RWPE2 (cell line): ENCODE measurements around the gene BMP7.
A peak's percentile ranks its signal among the peaks of the same experiment; 100 is the strongest.

ENCODE experiments used
- ATAC-seq: fragments of 200-7000 bp; cut with Tn5 transposase; 3 replicates; pipeline ENCODE4 v1.9.1; 2021; ENCODE audit warnings: low read depth
- DNase-seq: peaks from one replicate; pipeline ENCODE4 v3.0.0-alpha.2; 2020; ENCODE audit warnings: low spot score
- H3K27ac ChIP-seq: fragments of 450-650 bp; 2 replicates; pipeline ENCODE4 v1.5.1; 2017; ENCODE audit warnings: mild to moderate bottlenecking; ENCODE audit not compliant: poor library complexity, severe bottlenecking
- H3K27me3 ChIP-seq: fragments of 250-450 bp; sonication (Bioruptor Pico); 2 replicates; pipeline ENCODE4 v1.5.1; 2021; ENCODE audit warnings: mild to moderate bottlenecking, moderate library complexity; ENCODE audit not compliant: insufficient read depth, poor library complexity, severe bottlenecking
- H3K36me3 ChIP-seq: fragments of 250-450 bp; sonication (Bioruptor Pico); 2 replicates; pipeline ENCODE4 v1.5.1; 2020; ENCODE audit warnings: low read depth, mild to moderate bottlenecking, moderate library complexity
- H3K4me1 ChIP-seq: fragments of 250-450 bp; sonication (Bioruptor Pico); 2 replicates; pipeline ENCODE4 v1.5.1; 2021; ENCODE audit warnings: mild to moderate bottlenecking, moderate library complexity; ENCODE audit not compliant: insufficient read depth, poor library complexity, severe bottlenecking
- H3K4me3 ChIP-seq: fragments of 250-450 bp; sonication (Bioruptor Pico); 2 replicates; pipeline ENCODE4 v1.5.1; 2021; ENCODE audit warnings: mild to moderate bottlenecking, moderate library complexity; ENCODE audit not compliant: severe bottlenecking
- H3K9me3 ChIP-seq: fragments of 250-450 bp; sonication (Bioruptor Pico); 2 replicates; pipeline ENCODE4 v1.5.1; 2021; ENCODE audit warnings: mild to moderate bottlenecking, moderate library complexity; ENCODE audit not compliant: severe bottlenecking
- TF ChIP-seq, protein P1 (sequence below): fragments of 450-650 bp; IDR thresholded peaks from one replicate; pipeline ENCODE4 v1.5.1; 2017; ENCODE audit warnings: mild to moderate bottlenecking, moderate library complexity; ENCODE audit not compliant: poor library complexity, severe bottlenecking

Gene BMP7

DNA sequence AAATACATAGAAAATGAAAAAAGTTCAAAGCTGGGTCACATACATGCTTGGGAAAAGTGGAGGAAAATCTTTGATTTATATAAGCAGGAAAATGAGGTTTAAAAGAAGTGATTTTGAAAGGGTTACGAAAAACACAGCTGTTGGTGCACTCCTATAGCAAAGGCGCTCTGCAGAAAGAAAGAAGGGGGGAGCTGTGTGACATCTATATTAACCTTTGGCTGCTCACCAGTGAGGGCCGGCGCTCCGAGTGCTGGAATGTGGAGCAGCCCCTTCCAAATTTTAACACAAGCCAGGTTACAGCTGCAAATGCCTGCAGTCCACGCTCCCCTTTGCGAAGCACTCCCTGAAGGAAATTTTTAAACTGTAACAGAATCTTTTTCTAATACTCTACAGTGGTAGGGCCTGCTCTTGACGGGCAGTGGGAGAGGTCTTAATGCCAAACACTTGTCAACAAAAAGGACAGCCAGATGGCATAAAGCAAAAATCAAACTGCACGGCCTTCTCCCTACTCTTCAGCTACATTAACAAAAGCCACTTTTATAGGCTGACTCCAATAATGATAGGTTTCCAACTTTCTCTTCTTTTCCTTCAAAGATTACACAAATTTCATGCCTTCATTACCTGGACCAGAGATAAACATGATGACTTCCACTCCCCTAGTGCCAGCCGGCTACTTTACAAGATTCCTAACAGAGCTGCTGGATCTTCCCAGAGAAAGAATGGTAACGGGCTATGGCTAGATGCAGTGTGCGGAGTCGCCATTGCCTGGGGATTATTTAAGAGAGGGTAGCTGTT lies 4.8 kb downstream of the BMP7 start:
- no peak for ATAC-seq
- H3K36me3 ChIP-seq: no peaks in the 10 kb centered on the region
- no peak overlapping the region for H3K4me3 ChIP-seq
- H3K27me3 ChIP-seq: peaks cover 100% of the 10 kb centered on the region
- H3K9me3 ChIP-seq: no peaks in the 10 kb centered on the region
- DNase-seq: no peak
- TF ChIP-seq, protein P1, sequence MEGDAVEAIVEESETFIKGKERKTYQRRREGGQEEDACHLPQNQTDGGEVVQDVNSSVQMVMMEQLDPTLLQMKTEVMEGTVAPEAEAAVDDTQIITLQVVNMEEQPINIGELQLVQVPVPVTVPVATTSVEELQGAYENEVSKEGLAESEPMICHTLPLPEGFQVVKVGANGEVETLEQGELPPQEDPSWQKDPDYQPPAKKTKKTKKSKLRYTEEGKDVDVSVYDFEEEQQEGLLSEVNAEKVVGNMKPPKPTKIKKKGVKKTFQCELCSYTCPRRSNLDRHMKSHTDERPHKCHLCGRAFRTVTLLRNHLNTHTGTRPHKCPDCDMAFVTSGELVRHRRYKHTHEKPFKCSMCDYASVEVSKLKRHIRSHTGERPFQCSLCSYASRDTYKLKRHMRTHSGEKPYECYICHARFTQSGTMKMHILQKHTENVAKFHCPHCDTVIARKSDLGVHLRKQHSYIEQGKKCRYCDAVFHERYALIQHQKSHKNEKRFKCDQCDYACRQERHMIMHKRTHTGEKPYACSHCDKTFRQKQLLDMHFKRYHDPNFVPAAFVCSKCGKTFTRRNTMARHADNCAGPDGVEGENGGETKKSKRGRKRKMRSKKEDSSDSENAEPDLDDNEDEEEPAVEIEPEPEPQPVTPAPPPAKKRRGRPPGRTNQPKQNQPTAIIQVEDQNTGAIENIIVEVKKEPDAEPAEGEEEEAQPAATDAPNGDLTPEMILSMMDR: no peak
- no peak overlapping the region for H3K27ac ChIP-seq
- H3K4me1 ChIP-seq: no peaks in the 10 kb centered on the region

DNA sequence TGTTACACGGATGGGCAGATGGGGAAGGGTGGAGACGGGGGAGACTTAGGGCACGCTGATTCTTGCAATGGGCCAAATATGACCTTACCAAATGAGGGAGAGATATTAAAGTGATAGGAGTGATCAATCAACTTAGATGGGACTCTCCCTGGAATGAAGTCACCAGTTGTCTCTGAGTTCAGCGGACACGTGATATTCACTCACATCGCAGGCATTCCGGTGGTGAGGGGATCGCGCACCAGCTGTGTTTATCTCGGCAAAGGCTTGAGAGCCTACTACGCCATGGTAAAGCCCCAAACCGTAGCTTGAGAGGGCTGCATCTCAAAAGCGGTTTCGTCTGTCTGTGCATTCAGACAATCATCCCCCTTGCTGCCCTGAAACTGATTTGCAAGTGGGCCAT lies 5.5 kb downstream of the BMP7 start:
- Histone ChIP-seq H3K4me1 (no peaks in the 10 kb centered on the region), H3K4me3 (no peak overlapping the region), H3K27me3 (peaks cover 100% of the 10 kb centered on the region), H3K9me3 (no peaks in the 10 kb centered on the region), H3K36me3 (no peaks in the 10 kb centered on the region), H3K27ac (no peak overlapping the region)
- TF ChIP-seq, protein P1: no peak
- ATAC-seq: no peak
- no peak for DNase-seq

DNA sequence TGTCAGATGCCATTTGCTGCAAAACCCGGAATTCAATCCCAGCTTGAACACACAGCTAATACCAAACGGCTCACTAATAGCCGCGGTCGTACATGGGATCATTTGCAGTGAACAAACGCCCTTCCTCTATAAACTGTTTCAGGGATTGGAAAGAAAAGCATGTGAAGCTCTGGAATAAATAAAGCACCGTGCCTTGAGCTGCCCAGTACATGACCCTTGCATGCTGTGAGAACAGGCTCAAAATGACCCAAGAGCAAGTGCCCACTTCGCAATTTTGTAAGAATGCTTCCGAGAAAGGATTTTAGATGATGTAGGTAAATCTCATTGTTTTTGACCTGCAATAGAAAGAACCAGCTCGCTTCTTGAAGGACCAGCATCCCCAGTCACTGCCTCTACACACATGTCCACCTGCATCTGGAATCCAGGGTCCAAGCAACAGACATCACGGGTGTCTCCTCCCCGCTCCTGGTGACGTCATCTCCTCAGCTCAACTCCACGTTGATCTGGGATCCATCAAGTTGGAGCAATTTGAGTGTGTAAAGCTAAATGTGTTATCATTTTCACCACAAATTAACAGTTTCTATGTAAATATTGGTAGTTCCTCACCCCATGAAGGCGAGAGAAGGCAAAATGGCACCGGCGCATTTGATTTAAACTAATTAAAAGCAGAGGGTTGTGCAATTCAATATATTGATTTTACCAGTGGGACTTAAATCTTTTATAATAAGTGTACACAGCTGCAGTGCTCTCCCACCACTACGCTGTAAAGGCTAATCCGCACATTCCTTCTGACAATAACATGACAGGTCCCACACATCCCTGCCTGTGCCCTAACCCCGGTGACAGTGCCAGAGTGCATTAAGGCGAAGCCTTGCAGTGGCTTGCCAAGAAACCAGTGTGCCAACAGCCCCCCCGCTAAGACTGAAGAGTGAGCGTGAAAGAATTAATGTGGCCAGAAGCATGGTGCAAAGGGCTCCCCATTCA lies 6.2 kb downstream of the BMP7 start:
- ATAC-seq (no peak), DNase-seq (no peak)
- H3K4me3 ChIP-seq: no peak overlapping the region
- no peaks in the 10 kb centered on the region for H3K36me3 ChIP-seq
- no peaks in the 10 kb centered on the region for H3K9me3 ChIP-seq
- H3K27me3 ChIP-seq: peaks cover 97% of the 10 kb centered on the region
- H3K27ac ChIP-seq: no peak overlapping the region
- TF ChIP-seq, protein P1: no peak
- no peaks in the 10 kb centered on the region for H3K4me1 ChIP-seq

DNA sequence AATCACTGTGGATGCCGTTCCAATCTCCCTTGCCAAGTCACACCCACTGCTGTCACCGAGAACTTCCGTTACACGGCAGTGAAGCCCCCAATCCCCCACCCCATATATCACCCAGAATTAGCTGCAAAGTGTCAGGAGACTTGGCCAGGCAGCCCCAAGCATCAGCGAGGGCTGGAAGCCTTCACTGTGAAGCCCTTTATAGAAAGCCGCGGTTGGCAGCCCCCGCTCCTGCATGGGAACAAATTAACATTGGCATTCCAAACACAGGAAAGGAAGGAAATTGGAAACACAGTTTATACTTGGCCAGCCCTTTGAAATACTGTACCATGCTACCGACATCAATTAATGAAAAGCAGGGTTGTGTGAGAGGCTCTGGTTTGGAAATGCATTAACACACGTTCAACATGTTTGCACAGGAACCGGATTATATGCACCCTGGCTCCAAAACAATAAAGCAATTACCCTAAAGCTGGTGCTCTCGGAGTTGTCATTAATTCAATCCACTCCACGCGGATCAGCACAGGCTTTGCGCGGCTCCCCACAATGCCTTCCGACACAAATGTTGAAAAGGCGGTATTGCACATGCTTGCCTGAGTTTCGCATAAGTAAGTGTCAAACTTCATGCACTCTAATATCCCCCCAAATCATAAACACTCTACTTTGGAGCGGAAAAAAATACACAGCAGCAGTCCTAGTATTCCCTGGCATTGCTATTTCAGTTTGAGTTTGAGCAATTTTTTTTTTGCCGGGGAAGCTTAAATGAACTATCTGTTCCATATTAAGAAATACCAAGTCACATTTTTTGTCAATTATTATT lies 7.1 kb downstream of the BMP7 start:
- no peak for DNase-seq
- Histone ChIP-seq H3K4me3 (no peak overlapping the region), H3K9me3 (no peaks in the 10 kb centered on the region), H3K27me3 (peaks cover 95% of the 10 kb centered on the region), H3K36me3 (no peaks in the 10 kb centered on the region), H3K27ac (no peak overlapping the region), H3K4me1 (no peaks in the 10 kb centered on the region)
- TF ChIP-seq, protein P1: no peak
- ATAC-seq: peak; percentile 12; the same call in 1 of the 3 replicates
